Activated B cell treated with CpG ODN at 0.5 μM for 24 hours (primary cell): ENCODE measurements around the gene CD320. TPM values are rescaled to one million over a fixed set of nuclear protein-coding genes. Genes with fewer than 3 reads are reported as not detected.

Experiments
- ATAC-seq: fragments of 200-7000 bp; cut with Tn5 transposase; one replicate; pipeline ENCODE4 v1.10.0; 2021; ENCODE audit warnings: low read depth, mild to moderate bottlenecking, moderate library complexity
- CTCF ChIA-PET: fragments of 350-600 bp; sonication (Branson Sonifier 250); formaldehyde crosslinking; loops from one replicate; lab custom pipeline; 2021; ENCODE audit warnings: antibody characterized with exemption; lab: Charles Lee
- POLR2A ChIA-PET: fragments of 350-600 bp; sonication (Branson Sonifier 250); formaldehyde crosslinking; loops from one replicate; lab custom pipeline; 2021; ENCODE audit warnings: antibody characterized with exemption; lab: Charles Lee
- DNase-seq: peaks from one replicate; pipeline ENCODE4 v3.0.0; 2022
- H3K27ac Mint-ChIP-seq: one replicate; pipeline ENCODE4 v1.8.0; 2020; ENCODE audit warnings: mixed read lengths
- H3K27me3 Mint-ChIP-seq: one replicate; pipeline ENCODE4 v1.8.0; 2021; ENCODE audit warnings: mixed read lengths
- H3K36me3 Mint-ChIP-seq: one replicate; pipeline ENCODE4 v1.8.0; 2021; ENCODE audit warnings: low read depth, mixed read lengths
- H3K4me1 Mint-ChIP-seq: one replicate; pipeline ENCODE4 v1.8.0; 2021; ENCODE audit warnings: mixed read lengths
- H3K4me3 Mint-ChIP-seq: one replicate; pipeline ENCODE4 v1.8.0; 2020; ENCODE audit warnings: mild to moderate bottlenecking, mixed read lengths
- H3K9me3 Mint-ChIP-seq: one replicate; pipeline ENCODE4 v1.8.0; 2020; ENCODE audit warnings: mixed read lengths
- CTCF ChIP-seq: fragments of 200-600 bp; IDR thresholded peaks from one replicate; pipeline ENCODE4 v1.8.0; 2022; ENCODE audit warnings: antibody characterized with exemption, mild to moderate bottlenecking
- intact Hi-C: fragments of 100-400 bp; cut with micrococcal nuclease; formaldehyde crosslinking; loops from one replicate; pipeline ENCODE4 v1.15.1; 2024
- total RNA-seq: library from RNA; stranded (reverse); gene quantifications from 2 replicates; pipeline ENCODE4 v1.2.3, GENCODE V29; 2022

The CD320 gene
- total RNA-seq, 1 donor from 2014 or later = 24.6 TPM

GRCh38 chr19:8335343-8336071, 27.3 kb upstream of the CD320 start:
- Mint-ChIP-seq H3K4me3 (peak overlapping the region; percentile 41), H3K27ac (no peak overlapping the region), H3K9me3 (no peaks in the 10 kb centered on the region), H3K27me3 (peaks cover 25% of the 10 kb centered on the region), H3K36me3 (no peaks in the 10 kb centered on the region), H3K4me1 (peaks cover 7% of the 10 kb centered on the region)
- POLR2A ChIA-PET = interaction anchor here (0.5 to 0.7 kb wide), 2 partner anchors 101 to 130 kb away, joined by 4 read pairs; no protein-coding TSS in a partner anchor
- ATAC-seq = peak; percentile 55
- no peak for TF ChIP-seq CTCF
- no peak for DNase-seq
- intact Hi-C loops = no loop called here
- CTCF ChIA-PET = no interaction called here

- CTCF ChIA-PET = no interaction called here
- no peaks in the 10 kb centered on the region for H3K36me3 Mint-ChIP-seq
- POLR2A ChIA-PET = no interaction called here
- H3K27me3 Mint-ChIP-seq = peaks cover 24% of the 10 kb centered on the region
- no peaks in the 10 kb centered on the region for H3K9me3 Mint-ChIP-seq
- ATAC-seq (peak; percentile 38), DNase-seq (no peak)
- intact Hi-C loops = no loop called here
- H3K4me1 Mint-ChIP-seq = peaks cover 7% of the 10 kb centered on the region
- TF ChIP-seq CTCF = no peak
- H3K4me3 Mint-ChIP-seq = no peak overlapping the region
- no peak overlapping the region for H3K27ac Mint-ChIP-seq
These were observed 26.5 kb upstream of the CD320 start for GRCh38 chr19:8334458-8335342.

GRCh38 chr19:8333767-8334457, 25.8 kb upstream of the CD320 start:
- POLR2A ChIA-PET = no interaction called here
- no peak overlapping the region for H3K4me3 Mint-ChIP-seq
- no peak for ATAC-seq

GRCh38 chr19:8332976-8333766, 25.0 kb upstream of the CD320 start:
- no peaks in the 10 kb centered on the region for H3K9me3 Mint-ChIP-seq
- DNase-seq (no peak), ATAC-seq (no peak)
- POLR2A ChIA-PET = no interaction called here
- intact Hi-C loops = no loop called here
- H3K4me3 Mint-ChIP-seq = no peak overlapping the region
- no peak for TF ChIP-seq CTCF
- CTCF ChIA-PET = no interaction called here
- no peak overlapping the region for H3K27ac Mint-ChIP-seq
- H3K4me1 Mint-ChIP-seq = peaks cover 7% of the 10 kb centered on the region
- H3K27me3 Mint-ChIP-seq = peaks cover 23% of the 10 kb centered on the region
- no peaks in the 10 kb centered on the region for H3K36me3 Mint-ChIP-seq

More at GRCh38 chr19:8333767-8334457, 25.8 kb upstream of the CD320 start:
- H3K9me3 Mint-ChIP-seq = no peaks in the 10 kb centered on the region
- intact Hi-C loops = no loop called here
- DNase-seq = no peak
- peaks cover 7% of the 10 kb centered on the region for H3K4me1 Mint-ChIP-seq
- peaks cover 22% of the 10 kb centered on the region for H3K27me3 Mint-ChIP-seq
- no peaks in the 10 kb centered on the region for H3K36me3 Mint-ChIP-seq
- no peak for TF ChIP-seq CTCF
- CTCF ChIA-PET = no interaction called here
- H3K27ac Mint-ChIP-seq = no peak overlapping the region
